Keratinocyte (primary cell): ENCODE results near the gene RGS6.

Source experiments
- EZH2 ChIP-seq: IDR thresholded peaks from one replicate; pipeline ENCODE4 v1.6.1; 2012; ENCODE audit warnings: inconsistent platforms, mild to moderate bottlenecking, low read length, moderate library complexity
- TF ChIP-seq, protein P1 (sequence below), 3 experiments: IDR thresholded peaks in 1 of 3; conservative IDR thresholded peaks in 1 of 3; optimal IDR thresholded peaks in 1 of 3; 2 replicates in 2 of 3; 3 replicates in 1 of 3; pipeline versions ENCODE3 to v1.5.1; 2011; ENCODE audit warnings: low read length in 3 of 3, mild to moderate bottlenecking in 3 of 3, moderate library complexity in 2 of 3, control low read depth in 1 of 3, inconsistent platforms in 1 of 3; ENCODE audit not compliant: insufficient read depth in 2 of 3; ENCODE audit errors: extremely low read depth in 1 of 3

DNA sequence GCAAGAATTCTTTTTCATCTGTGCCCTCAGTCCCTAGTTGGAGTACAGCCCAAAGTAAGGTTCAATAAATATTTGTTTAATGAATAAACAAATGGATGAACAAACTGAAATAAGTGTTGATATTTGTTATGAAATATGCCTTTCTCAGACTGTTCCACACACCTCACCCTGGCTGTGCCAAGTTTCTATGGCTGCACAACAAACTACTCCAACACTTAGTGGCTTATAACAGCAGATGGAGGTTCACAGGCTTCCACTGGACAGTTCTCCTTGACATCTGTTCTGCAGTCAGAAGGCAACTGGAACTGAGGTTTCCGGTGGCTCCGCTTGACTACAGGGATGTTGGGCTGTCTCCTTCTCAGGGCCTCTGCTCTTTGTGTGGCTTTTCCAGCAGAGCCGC is 197.1 kb downstream of the RGS6 start:
- TF ChIP-seq, protein P1, sequence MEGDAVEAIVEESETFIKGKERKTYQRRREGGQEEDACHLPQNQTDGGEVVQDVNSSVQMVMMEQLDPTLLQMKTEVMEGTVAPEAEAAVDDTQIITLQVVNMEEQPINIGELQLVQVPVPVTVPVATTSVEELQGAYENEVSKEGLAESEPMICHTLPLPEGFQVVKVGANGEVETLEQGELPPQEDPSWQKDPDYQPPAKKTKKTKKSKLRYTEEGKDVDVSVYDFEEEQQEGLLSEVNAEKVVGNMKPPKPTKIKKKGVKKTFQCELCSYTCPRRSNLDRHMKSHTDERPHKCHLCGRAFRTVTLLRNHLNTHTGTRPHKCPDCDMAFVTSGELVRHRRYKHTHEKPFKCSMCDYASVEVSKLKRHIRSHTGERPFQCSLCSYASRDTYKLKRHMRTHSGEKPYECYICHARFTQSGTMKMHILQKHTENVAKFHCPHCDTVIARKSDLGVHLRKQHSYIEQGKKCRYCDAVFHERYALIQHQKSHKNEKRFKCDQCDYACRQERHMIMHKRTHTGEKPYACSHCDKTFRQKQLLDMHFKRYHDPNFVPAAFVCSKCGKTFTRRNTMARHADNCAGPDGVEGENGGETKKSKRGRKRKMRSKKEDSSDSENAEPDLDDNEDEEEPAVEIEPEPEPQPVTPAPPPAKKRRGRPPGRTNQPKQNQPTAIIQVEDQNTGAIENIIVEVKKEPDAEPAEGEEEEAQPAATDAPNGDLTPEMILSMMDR (optimal IDR thresholded peaks at IDR 0.05 in 1 of 3, IDR thresholded peaks at IDR 0.05 in 1 of 3, conservative IDR thresholded peaks at IDR 0.05 in 1 of 3; ENCODE audit: extremely low read depth in 1 of 3, insufficient read depth in 2 of 3, low read length in 3 of 3) = no peak
- no peak for TF ChIP-seq EZH2
